CD14-positive monocyte (primary cell): ENCODE data around the gene RPP14. TPM values are rescaled to one million over a fixed set of nuclear protein-coding genes. Genes with fewer than 3 reads are reported as not detected.

Source experiments
- DNase-seq, 3 donors: peaks; one replicate each; pipeline ENCODE4 v3.0.0-alpha.2; 2011 to 2022
- H2AFZ ChIP-seq: 2 replicates; pipeline ENCODE4 v1.6.0; 2012; ENCODE audit warnings: mild to moderate bottlenecking, low read depth, low read length, inconsistent platforms; ENCODE audit not compliant: insufficient read depth, poor library complexity, severe bottlenecking
- H3K27ac ChIP-seq, 2 donors: 1 replicate in 1 of 2; 2 replicates in 1 of 2; pipeline ENCODE4 v1.5.1; 2012 to 2013; ENCODE audit warnings: low read length in 2 of 2, control low read depth in 1 of 2, inconsistent platforms in 1 of 2, low read depth in 1 of 2, mild to moderate bottlenecking in 1 of 2
- H3K27me3 ChIP-seq, 2 donors: one replicate each; pipeline versions ENCODE4 v1.6.0 to v1.6.1; 2011 to 2013; ENCODE audit warnings: low read length in 2 of 2; ENCODE audit not compliant: control insufficient read depth in 2 of 2, insufficient read depth in 2 of 2
- H3K36me3 ChIP-seq, 2 donors: replicated peaks in 1 of 2; 1 replicate in 1 of 2; 2 replicates in 1 of 2; pipeline versions ENCODE4 v1.5.1 to v1.6.1; 2012 to 2013; ENCODE audit warnings: low read length in 2 of 2, control low read depth in 1 of 2, inconsistent platforms in 1 of 2, mild to moderate bottlenecking in 1 of 2; ENCODE audit not compliant: insufficient read depth in 2 of 2, control insufficient read depth in 1 of 2
- H3K4me1 ChIP-seq, 2 donors: 1 replicate in 1 of 2; 2 replicates in 1 of 2; pipeline versions ENCODE4 v1.5.1 to v1.6.1; 2012 to 2013; ENCODE audit warnings: low read length in 2 of 2, control low read depth in 1 of 2, inconsistent platforms in 1 of 2, mild to moderate bottlenecking in 1 of 2, moderate library complexity in 1 of 2; ENCODE audit not compliant: insufficient read depth in 2 of 2, control insufficient read depth in 1 of 2
- H3K4me2 ChIP-seq: replicated peaks from 2 replicates; pipeline ENCODE3; 2012; ENCODE audit warnings: low read length, moderate library complexity, mild to moderate bottlenecking; ENCODE audit not compliant: poor library complexity, severe bottlenecking; ENCODE audit errors: extremely low read depth
- H3K4me3 ChIP-seq, 3 experiments: fragments of 200-600 bp in 1 of 3; sonication (generic) in 1 of 3; replicated peaks in 1 of 3; 1 replicate in 2 of 3; 2 replicates in 1 of 3; pipeline ENCODE4 v1.5.1; 2011 to 2013; ENCODE audit warnings: low read length in 3 of 3, mild to moderate bottlenecking in 3 of 3, control low read depth in 2 of 3, low read depth in 2 of 3, inconsistent platforms in 1 of 3, moderate library complexity in 1 of 3
- H3K79me2 ChIP-seq: 2 replicates; pipeline ENCODE4 v1.6.0; 2012; ENCODE audit warnings: mild to moderate bottlenecking, control low read depth, inconsistent platforms, low read length, moderate library complexity; ENCODE audit not compliant: insufficient read depth
- H3K9ac ChIP-seq: 2 replicates; pipeline ENCODE4 v1.6.0; 2017; ENCODE audit warnings: low read length, mild to moderate bottlenecking; ENCODE audit not compliant: insufficient read depth, poor library complexity, severe bottlenecking
- H3K9me3 ChIP-seq, 2 donors: replicated peaks in 1 of 2; 1 replicate in 1 of 2; 2 replicates in 1 of 2; pipeline versions ENCODE4 v1.5.1 to v1.6.1; 2012 to 2013; ENCODE audit warnings: low read length in 2 of 2, control low read depth in 1 of 2; ENCODE audit not compliant: control insufficient read depth in 1 of 2, insufficient read depth in 1 of 2
- H4K20me1 ChIP-seq: 2 replicates; pipeline ENCODE4 v1.6.0; 2012; ENCODE audit warnings: mild to moderate bottlenecking, low read length, control low read depth, moderate library complexity; ENCODE audit not compliant: insufficient read depth
- H3K27ac Mint-ChIP-seq, 7 donors: one replicate each; pipeline ENCODE4 v1.8.0; 2020; ENCODE audit warnings: mild to moderate bottlenecking in 7 of 7, mixed read lengths in 7 of 7, moderate library complexity in 6 of 7, inconsistent platforms in 2 of 7
- H3K27me3 Mint-ChIP-seq, 3 donors: one replicate each; pipeline ENCODE4 v1.8.0; 2021 to 2022; ENCODE audit warnings: low read depth in 3 of 3, mild to moderate bottlenecking in 3 of 3, mixed read lengths in 3 of 3, moderate library complexity in 3 of 3, inconsistent platforms in 1 of 3
- H3K36me3 Mint-ChIP-seq, 2 donors: one replicate each; pipeline ENCODE4 v1.8.0; 2020; ENCODE audit warnings: mixed read lengths in 2 of 2, inconsistent platforms in 1 of 2, mild to moderate bottlenecking in 1 of 2
- H3K4me1 Mint-ChIP-seq: one replicate; pipeline ENCODE4 v1.8.0; 2020; ENCODE audit warnings: mild to moderate bottlenecking, mixed read lengths
- H3K4me3 Mint-ChIP-seq, 2 donors: one replicate each; pipeline ENCODE4 v1.8.0; 2020; ENCODE audit warnings: mild to moderate bottlenecking in 2 of 2, mixed read lengths in 2 of 2, moderate library complexity in 1 of 2
- H3K9me3 Mint-ChIP-seq, 7 donors: one replicate each; pipeline ENCODE4 v1.8.0; 2020 to 2022; ENCODE audit warnings: mixed read lengths in 7 of 7, mild to moderate bottlenecking in 6 of 7, moderate library complexity in 6 of 7, inconsistent platforms in 2 of 7
- WGBS: methylation state at CpG from one replicate; pipeline ENCODE4 v1.1.5; 2013; ENCODE audit warnings: missing lambda C conversion rate; ENCODE audit not compliant: insufficient coverage; 5-methylcytosine and 5-hydroxymethylcytosine counted together
- intact Hi-C, 2 donors: fragments of 100-400 bp; cut with micrococcal nuclease; formaldehyde crosslinking; loops; one replicate each; pipeline versions ENCODE4 v1.15.0 to v1.15.1; 2023
- polyA plus RNA-seq, 3 donors: library from polyadenylated mRNA; depleted of rRNA in 1 of 3; unstranded in 2 of 3; stranded (reverse) in 1 of 3; fragments of 300-500 nt in 2 of 3; fragments of >200 nt in 1 of 3; fragmentation: Illumina TruSeq in 2 of 3; gene quantifications; 1 replicate in 2 of 3; 2 replicates in 1 of 3; pipeline ENCODE4 v1.2.3, GENCODE V29; 2012 to 2021
- TF ChIP-seq, protein P1 (sequence below): fragments of 200-600 bp; IDR thresholded peaks from one replicate; pipeline ENCODE4 v1.8.0; 2022; ENCODE audit warnings: antibody characterized with exemption, mild to moderate bottlenecking

Gene RPP14
- polyA plus RNA-seq, 3 donors: 3.5 to 8.8 (median 6.6) TPM

DNA sequence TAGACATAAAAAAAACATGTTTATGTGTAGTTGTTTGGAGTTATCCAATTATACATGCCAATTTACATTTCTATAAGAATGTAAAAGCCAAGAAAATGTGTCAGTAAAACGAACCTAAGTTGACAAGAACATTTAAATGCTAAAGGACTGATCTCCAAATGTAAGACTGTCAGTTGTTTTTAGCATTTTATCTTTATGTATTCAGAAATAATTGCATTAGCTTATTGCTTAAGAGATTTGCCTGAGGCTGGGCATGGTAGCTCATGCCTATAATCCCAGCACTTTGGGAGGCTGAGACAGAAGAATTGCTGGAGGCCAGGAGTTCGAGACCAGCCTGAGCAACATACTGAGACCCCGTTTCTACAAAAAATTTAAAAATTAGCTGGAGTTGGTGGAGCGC, 53.6 kb downstream of the RPP14 start:
- no peaks in the 10 kb centered on the region for H3K27me3 ChIP-seq
- TF ChIP-seq, protein P1, sequence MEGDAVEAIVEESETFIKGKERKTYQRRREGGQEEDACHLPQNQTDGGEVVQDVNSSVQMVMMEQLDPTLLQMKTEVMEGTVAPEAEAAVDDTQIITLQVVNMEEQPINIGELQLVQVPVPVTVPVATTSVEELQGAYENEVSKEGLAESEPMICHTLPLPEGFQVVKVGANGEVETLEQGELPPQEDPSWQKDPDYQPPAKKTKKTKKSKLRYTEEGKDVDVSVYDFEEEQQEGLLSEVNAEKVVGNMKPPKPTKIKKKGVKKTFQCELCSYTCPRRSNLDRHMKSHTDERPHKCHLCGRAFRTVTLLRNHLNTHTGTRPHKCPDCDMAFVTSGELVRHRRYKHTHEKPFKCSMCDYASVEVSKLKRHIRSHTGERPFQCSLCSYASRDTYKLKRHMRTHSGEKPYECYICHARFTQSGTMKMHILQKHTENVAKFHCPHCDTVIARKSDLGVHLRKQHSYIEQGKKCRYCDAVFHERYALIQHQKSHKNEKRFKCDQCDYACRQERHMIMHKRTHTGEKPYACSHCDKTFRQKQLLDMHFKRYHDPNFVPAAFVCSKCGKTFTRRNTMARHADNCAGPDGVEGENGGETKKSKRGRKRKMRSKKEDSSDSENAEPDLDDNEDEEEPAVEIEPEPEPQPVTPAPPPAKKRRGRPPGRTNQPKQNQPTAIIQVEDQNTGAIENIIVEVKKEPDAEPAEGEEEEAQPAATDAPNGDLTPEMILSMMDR: no peak

DNA sequence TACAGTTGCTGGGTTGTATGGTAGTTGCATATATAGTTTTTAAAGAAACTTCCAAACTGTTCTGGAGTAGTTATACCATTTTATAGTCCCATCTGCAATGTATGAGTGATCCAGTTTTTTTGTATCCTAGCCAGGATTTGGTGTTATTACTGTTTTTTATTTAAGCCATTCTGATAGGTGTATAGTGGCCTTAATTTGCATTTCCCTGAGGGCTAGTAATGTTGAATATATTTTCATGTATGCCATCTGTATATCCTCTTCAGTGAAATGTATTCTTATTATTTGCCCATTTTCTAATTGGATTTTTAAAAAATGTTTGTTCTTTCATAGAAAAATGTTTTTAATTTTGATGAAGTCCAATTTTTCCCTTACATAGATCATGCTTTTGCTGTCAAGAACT, 55.8 kb downstream of the RPP14 start:
- DNase-seq: no peak
- H3K4me3 Mint-ChIP-seq: no peak overlapping the region
- Histone ChIP-seq H4K20me1 (peaks cover 94% of the 10 kb centered on the region), H3K79me2 (peaks cover 100% of the 10 kb centered on the region), H3K9me3 (no peaks in the 10 kb centered on the region), H3K36me3 (peaks cover 0 to 3% of the 10 kb centered on the region in 2 donors), H2AFZ (no peak overlapping the region), H3K9ac (no peak overlapping the region), H3K27ac (peak overlapping the region in 1 of 2 donors; percentile 1), H3K4me3 (no peak overlapping the region), H3K27me3 (no peaks in the 10 kb centered on the region), H3K4me1 (peaks cover 9 to 15% of the 10 kb centered on the region in 2 donors), H3K4me2 (no peak overlapping the region)
- intact Hi-C loops: no loop called here
- no peak overlapping the region for H3K27ac Mint-ChIP-seq
- TF ChIP-seq, protein P1: no peak
- H3K9me3 Mint-ChIP-seq: no peaks in the 10 kb centered on the region
- H3K27me3 Mint-ChIP-seq: peaks cover 0 to 3% (median 1%) of the 10 kb centered on the region in 3 donors
- H3K36me3 Mint-ChIP-seq: peaks cover 6 to 15% of the 10 kb centered on the region in 2 donors
- peaks cover 32% of the 10 kb centered on the region for H3K4me1 Mint-ChIP-seq

More for the DNA sequence above, 53.6 kb downstream of the RPP14 start:
- 90% methylated on average over 2 of the region's 4 CpGs for WGBS
- Mint-ChIP-seq H3K4me1 (peaks cover 36% of the 10 kb centered on the region), H3K9me3 (no peaks in the 10 kb centered on the region), H3K27ac (peak overlapping the region in 1 of 7 donors; percentile 26), H3K4me3 (no peak overlapping the region), H3K36me3 (peaks cover 3 to 10% of the 10 kb centered on the region in 2 donors), H3K27me3 (peaks cover 0 to 3% (median 1%) of the 10 kb centered on the region in 3 donors)
- Histone ChIP-seq H3K9ac (no peak overlapping the region), H3K4me1 (peaks cover 30 to 37% of the 10 kb centered on the region in 2 donors), H3K4me3 (no peak overlapping the region), H3K27ac (no peak overlapping the region), H3K36me3 (peaks cover 0 to 3% of the 10 kb centered on the region in 2 donors), H3K4me2 (no peak overlapping the region), H3K79me2 (peaks cover 99% of the 10 kb centered on the region), H2AFZ (no peak overlapping the region), H4K20me1 (peaks cover 93% of the 10 kb centered on the region), H3K9me3 (no peaks in the 10 kb centered on the region)
- no peak for DNase-seq
- intact Hi-C loops: no loop called here
